ENCODE measurements around the gene MAST2.

DNA sequence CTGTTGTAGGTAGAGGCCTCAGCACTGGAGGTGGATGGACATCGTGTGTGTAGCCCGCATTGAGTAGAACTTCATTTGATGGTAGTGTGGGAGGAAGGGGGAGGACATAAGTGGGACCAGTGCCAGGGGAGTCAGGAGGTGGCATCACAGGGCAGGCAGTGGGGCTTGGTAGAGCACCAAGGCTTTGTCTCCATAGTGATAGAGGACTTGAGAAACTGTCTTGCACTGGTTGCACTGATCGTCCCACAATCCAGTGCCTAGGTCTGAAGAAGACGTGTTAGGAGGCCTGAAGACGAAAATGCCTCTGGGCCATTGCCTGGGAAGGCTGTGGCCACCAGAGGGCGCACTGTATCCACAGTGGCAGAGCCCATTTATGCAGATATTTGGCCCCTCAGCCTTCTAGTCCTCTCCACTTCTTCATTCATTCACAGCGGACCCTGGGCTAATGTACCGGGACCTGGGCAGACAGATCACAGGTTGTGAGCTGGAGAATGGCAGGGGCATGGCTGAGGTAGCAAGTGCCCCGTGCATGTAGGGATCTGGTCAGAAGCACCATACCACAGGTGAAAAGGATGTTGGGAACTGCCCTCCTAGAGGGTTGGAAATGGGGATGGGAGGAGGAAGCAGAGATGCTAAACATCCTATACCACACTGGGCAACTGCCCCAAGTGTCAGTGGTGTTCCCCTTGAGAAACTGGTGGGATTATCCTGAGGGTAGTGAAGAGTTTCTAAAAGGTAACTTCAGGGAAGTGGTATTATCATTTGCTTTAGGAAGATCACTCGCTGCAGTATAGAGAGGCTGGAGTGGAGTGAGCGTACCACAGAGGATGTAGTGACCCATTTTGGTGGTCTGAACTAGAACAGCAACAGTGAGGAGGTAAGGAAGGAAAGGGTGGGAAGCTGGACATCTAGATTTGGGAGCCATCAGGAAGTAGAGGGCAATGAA lies 233.8 kb downstream of the MAST2 start:
- TF ChIP-seq EZH2 (IDR thresholded peaks at IDR 0.05; ENCODE audit: insufficient read depth, poor library complexity, severe bottlenecking) (no peak), EZH2phosphoT487 (IDR thresholded peaks at IDR 0.05; ENCODE audit: insufficient read depth, low read depth) (no peak)

Data from GM23248 (cell line).